IMR-90 (cell line): ENCODE data around the gene DNAJC11. TPM values are rescaled to one million over a fixed set of nuclear protein-coding genes. Genes with fewer than 3 reads are reported as not detected.

Source experiments
- ATAC-seq: fragments of 200-7000 bp; cut with Tn5 transposase; 2 replicates; pipeline ENCODE4 v1.9.1; 2020; ENCODE audit warnings: low read depth, mild to moderate bottlenecking, moderate library complexity
- BruUV-seq: library from RNA; stranded (reverse); fragments of 400-500 nt; replicated peaks from 2 replicates; lab custom pipeline; 2021; lab: Mats Ljungman, UMichigan
- CTCF ChIA-PET: fragments of 300-600 bp; formaldehyde crosslinking; extraction: SDS; loops from one replicate; lab custom pipeline; 2021; ENCODE audit warnings: antibody characterized with exemption; lab: Yijun Ruan, JAX
- POLR2A ChIA-PET: fragments of 300-600 bp; sonication (Branson Sonifier 250); formaldehyde crosslinking; loops from one replicate; lab custom pipeline; 2022; ENCODE audit warnings: antibody characterized with exemption; ENCODE audit not compliant: unreplicated experiment; lab: Charles Lee
- DNase-seq: peaks from one replicate; pipeline ENCODE4 v3.0.0; 2013
- H2AFZ ChIP-seq: replicated peaks from 2 replicates; pipeline ENCODE3; 2013; ENCODE audit warnings: low read length, mild to moderate bottlenecking; ENCODE audit not compliant: poor library complexity
- H2AK5ac ChIP-seq: 2 replicates; pipeline ENCODE4 v1.6.1; 2013; ENCODE audit warnings: low read depth, low read length, inconsistent platforms
- H2AK9ac ChIP-seq: replicated peaks from 2 replicates; pipeline ENCODE3; 2013; ENCODE audit warnings: mild to moderate bottlenecking, low read depth, low read length, moderate library complexity; ENCODE audit not compliant: poor library complexity
- H2BK120ac ChIP-seq: 2 replicates; pipeline ENCODE4 v1.6.1; 2013; ENCODE audit warnings: low read depth, low read length, inconsistent platforms
- H2BK15ac ChIP-seq: 3 replicates; pipeline ENCODE4 v1.6.1; 2013; ENCODE audit warnings: low read depth, low read length, inconsistent platforms
- H2BK20ac ChIP-seq: 2 replicates; pipeline ENCODE4 v1.6.1; 2013; ENCODE audit warnings: low read depth, mild to moderate bottlenecking, inconsistent platforms, low read length, moderate library complexity
- H2BK5ac ChIP-seq: 2 replicates; pipeline ENCODE4 v1.6.1; 2013; ENCODE audit warnings: mild to moderate bottlenecking, low read depth, low read length, inconsistent platforms; ENCODE audit not compliant: poor library complexity, severe bottlenecking
- H3K14ac ChIP-seq: replicated peaks from 2 replicates; pipeline ENCODE4 v1.6.1; 2013; ENCODE audit warnings: low read depth, low read length, inconsistent platforms
- H3K18ac ChIP-seq: 2 replicates; pipeline ENCODE4 v1.6.1; 2013; ENCODE audit warnings: low read depth, low read length, control low read depth
- H3K23ac ChIP-seq: 2 replicates; pipeline ENCODE4 v1.6.1; 2013; ENCODE audit warnings: low read depth, low read length, inconsistent platforms
- H3K27ac ChIP-seq: 2 replicates; pipeline ENCODE4 v1.5.1; 2013; ENCODE audit warnings: mild to moderate bottlenecking, control low read depth, low read length; ENCODE audit not compliant: insufficient read depth
- H3K27me3 ChIP-seq: 2 replicates; pipeline ENCODE4 v1.6.1; 2013; ENCODE audit warnings: low read length; ENCODE audit not compliant: control insufficient read depth, insufficient read depth
- H3K36me3 ChIP-seq: 2 replicates; pipeline ENCODE4 v1.6.1; 2013; ENCODE audit warnings: low read length, mixed read lengths; ENCODE audit not compliant: control insufficient read depth, insufficient read depth
- H3K4ac ChIP-seq: 2 replicates; pipeline ENCODE4 v1.6.1; 2013; ENCODE audit warnings: low read depth, low read length, inconsistent platforms
- H3K4me1 ChIP-seq: 2 replicates; pipeline ENCODE4 v1.6.1; 2013; ENCODE audit warnings: low read length, mixed read lengths; ENCODE audit not compliant: control insufficient read depth, insufficient read depth
- H3K4me2 ChIP-seq: 2 replicates; pipeline ENCODE4 v1.6.1; 2013; ENCODE audit warnings: low read depth, mild to moderate bottlenecking, control low read depth, low read length, moderate library complexity
- H3K4me3 ChIP-seq: 2 replicates; pipeline ENCODE4 v1.5.1; 2013; ENCODE audit warnings: low read depth, mild to moderate bottlenecking, control low read depth, low read length, moderate library complexity; ENCODE audit not compliant: insufficient read depth
- H3K56ac ChIP-seq: 2 replicates; pipeline ENCODE4 v1.6.1; 2013; ENCODE audit warnings: low read length, inconsistent platforms; ENCODE audit not compliant: insufficient read depth; ENCODE audit errors: extremely low read depth
- H3K79me1 ChIP-seq, 2 experiments: 2 replicates each; pipeline ENCODE4 v1.6.1; 2013; ENCODE audit warnings: low read length in 2 of 2, inconsistent platforms in 1 of 2, low read depth in 1 of 2
- H3K9ac ChIP-seq: 2 replicates; pipeline ENCODE4 v1.6.1; 2013; ENCODE audit warnings: low read depth, low read length, control low read depth
- H3K9me1 ChIP-seq: 2 replicates; pipeline ENCODE4 v1.6.1; 2013; ENCODE audit warnings: low read length, inconsistent platforms; ENCODE audit not compliant: insufficient read depth
- H3K9me3 ChIP-seq: 2 replicates; pipeline ENCODE4 v1.6.1; 2013; ENCODE audit warnings: low read length; ENCODE audit not compliant: control insufficient read depth, insufficient read depth
- H4K20me1 ChIP-seq: 2 replicates; pipeline ENCODE4 v1.6.1; 2013; ENCODE audit warnings: low read length, inconsistent platforms; ENCODE audit not compliant: insufficient read depth
- H4K5ac ChIP-seq: 2 replicates; pipeline ENCODE4 v1.6.1; 2013; ENCODE audit warnings: mild to moderate bottlenecking, low read depth, low read length, control low read depth
- H4K8ac ChIP-seq, 2 experiments: 2 replicates each; pipeline ENCODE4 v1.6.1; 2013; ENCODE audit warnings: low read depth in 2 of 2, low read length in 2 of 2, control low read depth in 1 of 2, inconsistent platforms in 1 of 2
- H4K91ac ChIP-seq: 2 replicates; pipeline ENCODE4 v1.6.1; 2013; ENCODE audit warnings: low read depth, low read length, inconsistent platforms; ENCODE audit not compliant: insufficient read depth
- FOS ChIP-seq: fragments of 150-350 bp; IDR thresholded peaks from 2 replicates; pipeline ENCODE4 v1.6.1; 2016; ENCODE audit warnings: low read depth, low read length
- MAZ ChIP-seq: IDR thresholded peaks from 2 replicates; pipeline ENCODE4 v1.6.1; 2012; ENCODE audit warnings: low read depth, mild to moderate bottlenecking, low read length, improper control_type of control experiment, moderate library complexity, borderline replicate concordance
- WGBS, 2 experiments: methylation state at CpG; one replicate each; pipeline versions ENCODE4 v1.1.5 to v1.1.7; 2013; ENCODE audit warnings: missing lambda C conversion rate in 2 of 2; ENCODE audit not compliant: insufficient read length in 1 of 2; ENCODE audit errors: extremely low coverage in 2 of 2; 5-methylcytosine and 5-hydroxymethylcytosine counted together
- dilution Hi-C: fragments of 300-500 bp; cut with HindIII; formaldehyde crosslinking; loops from one replicate; pipeline ENCODE4 v1.14.3; 2018; ENCODE audit warnings: low sequenced_read_pairs; ENCODE audit not compliant: unreplicated experiment
- in situ Hi-C: fragments of 300-500 bp; cut with MboI; formaldehyde crosslinking; loops from 3 replicates; pipeline ENCODE4 v1.14.3; 2019; ENCODE audit warnings: low sequenced_read_pairs, inconsistent platforms, mixed read lengths
- intact Hi-C: fragments of 100-400 bp; cut with micrococcal nuclease; formaldehyde crosslinking; loops from 2 replicates; pipeline ENCODE4 v1.10.0; 2022
- polyA plus RNA-seq, 3 experiments: library from polyadenylated mRNA; depleted of rRNA; stranded (reverse); fragments of >200 nt; gene quantifications; 2 replicates each; pipeline ENCODE4 v1.2.3, GENCODE V29; 2012; ENCODE audit warnings: low replicate concordance in 1 of 3
- total RNA-seq: library from RNA; depleted of rRNA; stranded (reverse); fragments of >200 nt; gene quantifications from 2 replicates; pipeline ENCODE4 v1.2.3, GENCODE V29; 2012

DNAJC11 gene
- total and polyA plus RNA-seq, 2 of the 4 experiments (the other 2 are of a cell fraction) = 38.7 to 48.5 TPM

DNA sequence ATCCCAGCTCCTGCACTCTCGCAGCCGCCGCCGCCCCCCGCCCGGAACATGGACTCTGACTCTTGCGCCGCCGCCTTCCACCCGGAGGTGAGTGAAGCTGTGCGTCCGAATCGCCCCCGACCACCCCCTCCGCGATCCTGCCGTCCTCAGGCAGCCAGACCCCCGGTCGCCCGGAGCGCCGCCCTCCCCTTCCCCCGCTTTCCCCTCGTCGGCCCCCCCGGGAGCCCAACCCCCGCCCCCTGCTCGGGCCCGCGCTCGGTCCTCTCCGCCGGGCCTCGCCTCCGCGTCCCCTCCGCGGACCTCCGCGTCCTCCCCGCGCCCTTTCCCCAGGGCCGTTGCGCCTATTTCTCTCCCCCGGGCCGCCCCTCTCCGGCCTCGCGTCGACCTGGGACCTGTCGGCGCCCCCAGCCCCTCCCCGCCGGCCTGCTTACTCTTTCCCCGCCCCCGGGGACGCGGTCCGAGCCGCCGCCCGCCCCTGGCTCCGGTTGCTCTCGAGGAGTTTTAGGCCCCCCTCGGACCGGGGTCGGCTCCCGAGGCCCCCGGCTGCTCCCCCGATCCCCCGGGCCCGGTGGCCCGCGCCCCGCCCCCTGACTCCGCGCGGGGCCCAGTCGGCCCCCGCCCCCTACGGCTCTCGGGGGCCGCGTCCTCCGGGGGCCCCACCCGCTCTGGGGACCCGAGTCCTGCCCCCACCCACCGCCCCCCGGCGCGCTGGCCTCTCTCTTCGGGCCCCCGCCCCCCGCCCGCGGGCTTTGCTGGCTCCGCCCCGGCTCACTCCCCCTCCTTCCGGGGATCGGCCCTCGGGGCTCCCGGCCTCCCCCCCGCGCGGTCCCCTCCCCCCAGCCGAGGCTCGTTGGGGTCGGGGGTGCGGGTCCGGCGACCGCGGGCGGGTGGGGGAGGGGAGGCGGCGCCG is 87.3 kb downstream of the DNAJC11 start:
- Histone ChIP-seq H4K91ac (no peak overlapping the region; the same call in 1 of the 2 replicates), H3K18ac (no peak overlapping the region; the same call in 1 of the 2 replicates), H2BK5ac (peak overlapping the region; percentile 87), H3K27ac (peak overlapping the region; percentile 93), H3K9me3 (no peaks in the 10 kb centered on the region), H2AK5ac (0 out of 2 replicates have a peak overlapping the region, but pooled peaks have one; percentile 17), H3K36me3 (peaks cover 10% of the 10 kb centered on the region), H2AK9ac (peak overlapping the region; percentile 99), H4K20me1 (peaks cover 30% of the 10 kb centered on the region), H3K79me1 (peaks cover 20 to 48% of the 10 kb centered on the region in 2 experiments), H3K4me2 (no peak overlapping the region), H3K27me3 (no peaks in the 10 kb centered on the region), H2BK20ac (no peak overlapping the region), H2AFZ (peak overlapping the region; percentile 91), H3K56ac (peak overlapping the region; percentile 10; the same call in 1 of the 2 replicates), H4K8ac (no peak overlapping the region), H3K9ac (peak overlapping the region; percentile 86), H2BK15ac (no peak overlapping the region), H3K14ac (no peak overlapping the region), H3K4ac (no peak overlapping the region; the same call in 1 of the 2 replicates), H3K4me3 (peak overlapping the region; percentile 97), H3K23ac (no peak overlapping the region), H3K9me1 (no peaks in the 10 kb centered on the region; the same call in 1 of the 2 replicates), H3K4me1 (peaks cover 5% of the 10 kb centered on the region), H4K5ac (no peak overlapping the region), H2BK120ac (no peak overlapping the region)
- ChIA-PET POLR2A (no interaction called here), CTCF (no interaction called here)
- dilution Hi-C loops = no loop called here
- ATAC-seq (peak; percentile 33), DNase-seq (peak; percentile 21)
- BruUV-seq = no TSS peak
- in situ Hi-C loops = no loop called here
- WGBS, 2 experiments = 1% methylated on average over 25 of the region's 117 CpGs; no CpG with 5 or more reads in 1 of the 2 experiments
- intact Hi-C loops = no loop called here
- TF ChIP-seq MAZ (peak; percentile 68), FOS (no peak)
